ENCODE measurements around the gene TBL1XR1. TPM values are rescaled to one million over a fixed set of nuclear protein-coding genes. Genes with fewer than 3 reads are reported as not detected.

The TBL1XR1 gene
- total RNA-seq (2021; fragmentation: NEBNext Ultra II Directional; extraction: Animal tissue kit (Norgen Biotek cat#: 25700)) (138 and 147 TPM in 2 replicates), polyA plus RNA-seq (2011; rRNA removed) (20.9 and 28.1 TPM in 2 replicates), polyA minus RNA-seq (2011; rRNA and poly(A)+ RNA removed) (312 and 364 TPM in 2 replicates)
- polyA plus RNA-seq (2011; cell fraction: cytosol; rRNA removed) = 36.0 TPM
- polyA plus RNA-seq (2011; cell fraction: nucleus; rRNA removed) = 91.0 TPM
- polyA plus RNA-seq (2012, experiment 1 of 2) = 51.1 to 72.3 TPM (median 62.1 TPM) in 4 replicates
- polyA plus RNA-seq (2012, experiment 2 of 2) = 2.8 TPM
- polyA plus RNA-seq (2013, experiment 1 of 2) = 43.4 TPM
- polyA plus RNA-seq (2013, experiment 2 of 2) = 41.3 TPM
- 159 TPM for polyA minus RNA-seq (2011; cell fraction: cytosol; rRNA and poly(A)+ RNA removed)
- polyA minus RNA-seq (2011; cell fraction: nucleus; rRNA and poly(A)+ RNA removed) = 354 TPM
- long read RNA-seq, experiment 1, partial matches to known transcripts = 3 of 29 reads
- long read RNA-seq, experiment 1, other reads (novel, unspliced or antisense) = 26 of 29 reads
- long read RNA-seq, experiment 2, full-length matches to known transcripts = 2 of 8 reads
- long read RNA-seq, experiment 2, partial matches to known transcripts = 3 of 8 reads
- long read RNA-seq, experiment 2, other reads (novel, unspliced or antisense) = 3 of 8 reads

- Histone ChIP-seq H2BK12ac (ENCODE audit: low read depth, low read length) (peak within 1 kb of the TSS; percentile 97), H3K27ac (ENCODE audit: low read depth, low read length) (peak within 1 kb of the TSS; percentile 97), H4K91ac (replicated peaks; ENCODE audit: insufficient read length, low read length) (peak within 1 kb of the TSS; percentile 95), H4K20me1 (replicated peaks in 1 of 2; ENCODE audit: control insufficient read depth in 1 of 2, insufficient read depth in 2 of 2, low read length in 2 of 2) (peaks cover 0 to 4% of the 10 kb centered on the region in 2 experiments), H3K36me3 (ENCODE audit: control insufficient read depth in 2 of 4, insufficient read depth in 4 of 4, low read length in 3 of 4) (peaks cover 0 to 3% (median 0%) of the 10 kb centered on the region in 4 experiments; a peak in 1 of 8 replicates), H2BK20ac (ENCODE audit: low read length) (peak within 1 kb of the TSS; percentile 51; the same call in 1 of the 2 replicates), H3K14ac (ENCODE audit: insufficient read length) (peak within 1 kb of the TSS; percentile 78), H3K23ac (ENCODE audit: insufficient read length) (peak within 1 kb of the TSS; percentile 36), H3K4ac (replicated peaks; ENCODE audit: insufficient read length, low read depth, low read length) (peak within 1 kb of the TSS; percentile 95), H2AFZ (ENCODE audit: low read length) (no peak within 1 kb of the TSS), H3K23me2 (ENCODE audit: low read depth, low read length) (peaks cover 2% of the 10 kb centered on the region), H3K9ac (replicated peaks in 1 of 4; ENCODE audit: extremely low read depth in 1 of 4, low read depth in 3 of 4, low read length in 3 of 4) (peak within 1 kb of the TSS; percentile 76 to 99 (median 98)), H4K8ac (ENCODE audit: extremely low read depth, insufficient read depth, low read length) (peak within 1 kb of the TSS; percentile 95), H2BK120ac (replicated peaks; ENCODE audit: low read depth, low read length) (peak within 1 kb of the TSS; percentile 99), H3K4me1 (replicated peaks in 1 of 4; ENCODE audit: control insufficient read depth in 3 of 4, insufficient read depth in 4 of 4, low read length in 3 of 4) (peaks cover 5 to 28% (median 15%) of the 10 kb centered on the region in 4 experiments; a peak in 5 of 7 replicates), H4K5ac (ENCODE audit: insufficient read length, low read depth, low read length) (peak within 1 kb of the TSS; percentile 97), H3K9me3 (ENCODE audit: insufficient read depth in 2 of 2, low read depth in 1 of 2, low read length in 1 of 2) (no peaks in the 10 kb centered on the region), H3K18ac (ENCODE audit: extremely low read depth, low read length) (peak within 1 kb of the TSS; percentile 96), H3K4me2 (ENCODE audit: insufficient read depth in 1 of 2, low read depth in 2 of 2, low read length in 2 of 2) (peak within 1 kb of the TSS; percentile 75 to 87), H3K56ac (replicated peaks; ENCODE audit: insufficient read length, low read depth, low read length) (peak within 1 kb of the TSS; percentile 85), H2BK5ac (ENCODE audit: low read depth, low read length) (peak within 1 kb of the TSS; percentile 98), H3K27me3 (replicated peaks in 1 of 4; ENCODE audit: control insufficient read depth in 3 of 4, extremely low read depth in 1 of 4, insufficient read depth in 3 of 4, low read length in 3 of 4) (no peaks in the 10 kb centered on the region), H2BK15ac (ENCODE audit: low read length) (peak within 1 kb of the TSS; percentile 83; the same call in 1 of the 2 replicates), H3K4me3 (ENCODE audit: extremely low read depth in 1 of 4, insufficient read depth in 2 of 4, low read depth in 3 of 4, low read length in 4 of 4) (peak within 1 kb of the TSS; percentile 94 to 100 (median 98)), H2AK5ac (ENCODE audit: low read depth, low read length) (peak within 1 kb of the TSS; percentile 83; the same call in 1 of the 2 replicates), H3K79me2 (ENCODE audit: control insufficient read depth in 1 of 2, insufficient read depth in 2 of 2, low read length in 2 of 2) (peaks cover 40 to 44% of the 10 kb centered on the region in 2 experiments), H3K79me1 (ENCODE audit: low read depth, low read length) (no peaks in the 10 kb centered on the region)
- no CpG with 5 or more reads among the region's 93 CpGs for WGBS, 2 experiments (ENCODE audit: extremely low coverage in 1 of 2, insufficient coverage in 1 of 2, insufficient read length in 1 of 2, insufficient replicate concordance in 2 of 2, low coverage in 1 of 2, low lambda C conversion rate in 2 of 2, missing lambda C conversion rate in 1 of 2)
- ChIA-PET POLR2A (ENCODE audit: partially characterized antibody) (interaction anchor here (0.6 to 4.3 kb wide), 8 partner anchors 12 to 279 kb away, joined by 3 to 82 read pairs (median 3); no protein-coding TSS in a partner anchor), CTCF (ENCODE audit: partially characterized antibody) (interaction anchor here (0.6 kb wide), 1 partner anchor 19 kb away, joined by 3 read pairs; no protein-coding TSS in a partner anchor)
- no peak for FAIRE-seq
- DNase-seq (ENCODE audit: low read depth in 1 of 2, low spot score in 2 of 2) = peak; percentile 67 to 87
- peak; percentile 3 for TF ChIP-seq ASH2L (IDR thresholded peaks at IDR 0.05; ENCODE audit: low read length)
- TF ChIP-seq BACH1 (IDR thresholded peaks at IDR 0.05; ENCODE audit: low read length) = no peak
- TF ChIP-seq SUZ12 (IDR thresholded peaks at IDR 0.05; ENCODE audit: low read length) = no peak
- TF ChIP-seq RAD21 (IDR thresholded peaks at IDR 0.05 in 1 of 2, conservative IDR thresholded peaks at IDR 0.05 in 1 of 2; ENCODE audit: low read depth in 2 of 2, low read length in 2 of 2) = peak in 1 of 2 experiments; percentile 30; a peak in 2 of 4 replicates
- TF ChIP-seq TBP (IDR thresholded peaks at IDR 0.05; ENCODE audit: low read depth, low read length) = peak; percentile 48; the same call in 1 of the 2 replicates
These were observed at the start of gene TBL1XR1 for GRCh38 chr3:177197041-177197726. TSS of gene TBL1XR1 (minus strand) at chr3:177197482. CDS start at chr3:177064977, 132,505 bp downstream.

Measured in H1 (cell line).